GM23248 (cell line): ENCODE results near the gene GAS2L1. TPM values are rescaled to one million over a fixed set of nuclear protein-coding genes. Genes with fewer than 3 reads are reported as not detected.

ENCODE experiments used
- DNase-seq: peaks from one replicate; pipeline ENCODE4 v3.0.0-alpha.2; 2015
- H2AFZ ChIP-seq: fragments of 200-600 bp; sonication (generic); 2 replicates; pipeline ENCODE4 v1.6.1; 2016; ENCODE audit warnings: antibody characterized with exemption
- H3F3A ChIP-seq: fragments of 200-600 bp; sonication (generic); 2 replicates; pipeline ENCODE4 v1.6.1; 2016; ENCODE audit warnings: mild to moderate bottlenecking, antibody characterized with exemption, mixed run types; ENCODE audit not compliant: insufficient read depth
- H3K27ac ChIP-seq: fragments of 200-600 bp; sonication (generic); 2 replicates; pipeline ENCODE4 v1.5.1; 2016; ENCODE audit warnings: mild to moderate bottlenecking
- H3K27me3 ChIP-seq: fragments of 200-600 bp; sonication (generic); replicated peaks from 2 replicates; pipeline ENCODE4 v1.6.1; 2016; ENCODE audit warnings: mild to moderate bottlenecking; ENCODE audit not compliant: insufficient read depth
- H3K36me3 ChIP-seq: fragments of 200-600 bp; sonication (generic); 2 replicates; pipeline ENCODE4 v1.6.1; 2016; ENCODE audit warnings: low read depth, mild to moderate bottlenecking
- H3K4me1 ChIP-seq: fragments of 200-600 bp; sonication (generic); 2 replicates; pipeline ENCODE4 v1.6.1; 2016; ENCODE audit warnings: mild to moderate bottlenecking; ENCODE audit not compliant: insufficient read depth
- H3K4me2 ChIP-seq: fragments of 200-600 bp; sonication (generic); one replicate; pipeline ENCODE4 v1.6.1; 2016; ENCODE audit warnings: mild to moderate bottlenecking; ENCODE audit not compliant: unreplicated experiment
- H3K4me3 ChIP-seq: fragments of 200-600 bp; sonication (generic); 2 replicates; pipeline ENCODE4 v1.5.1; 2016; ENCODE audit warnings: mild to moderate bottlenecking
- H3K79me2 ChIP-seq: fragments of 200-600 bp; sonication (generic); 2 replicates; pipeline ENCODE4 v1.6.1; 2016; ENCODE audit warnings: mild to moderate bottlenecking; ENCODE audit not compliant: insufficient read depth
- H3K9ac ChIP-seq: fragments of 200-600 bp; sonication (generic); 2 replicates; pipeline ENCODE4 v1.6.1; 2016; ENCODE audit warnings: mild to moderate bottlenecking
- H3K9me2 ChIP-seq: fragments of 200-600 bp; sonication (generic); 2 replicates; pipeline ENCODE4 v1.6.1; 2016; ENCODE audit warnings: mixed run types, mild to moderate bottlenecking, moderate library complexity; ENCODE audit not compliant: insufficient read depth
- H3K9me3 ChIP-seq: fragments of 200-600 bp; sonication (generic); one replicate; pipeline ENCODE4 v1.6.1; 2017; ENCODE audit warnings: low read depth
- H4K20me1 ChIP-seq: fragments of 200-600 bp; sonication (generic); 2 replicates; pipeline ENCODE4 v1.6.0; 2016; ENCODE audit not compliant: insufficient read depth
- EZH2 ChIP-seq: fragments of 200-600 bp; sonication (generic); IDR thresholded peaks from 2 replicates; pipeline ENCODE4 v1.6.1; 2018; ENCODE audit warnings: antibody characterized with exemption, mild to moderate bottlenecking; ENCODE audit not compliant: insufficient read depth, poor library complexity, severe bottlenecking
- EZH2phosphoT487 ChIP-seq: fragments of 200-600 bp; sonication (generic); IDR thresholded peaks from 2 replicates; pipeline ENCODE4 v1.6.1; 2018; ENCODE audit warnings: antibody characterized with exemption, moderate library complexity, mild to moderate bottlenecking, low read depth; ENCODE audit not compliant: insufficient read depth
- WGBS, 2 experiments: methylation state at CpG; one replicate each; pipeline ENCODE4 v1.1.6; 2015 to 2017; ENCODE audit warnings: low lambda C conversion rate in 2 of 2, low coverage in 1 of 2; ENCODE audit errors: missing lambda C conversion rate in 2 of 2; 5-methylcytosine and 5-hydroxymethylcytosine counted together
- in situ Hi-C: fragments of 300-500 bp; cut with MboI; formaldehyde crosslinking; loops from 2 replicates; pipeline ENCODE4 v1.15.0; 2020
- polyA plus RNA-seq: library from polyadenylated mRNA; unstranded; fragments of >200 nt; fragmentation: Nextera tagmentation; extraction: Ambion mirVana; gene quantifications from 2 replicates; pipeline ENCODE4 v1.2.1, GENCODE V29; 2016
- total RNA-seq: library from RNA; depleted of rRNA; stranded (reverse); fragments of >200 nt; shearing (Covaris generic); gene quantifications from 2 replicates; pipeline ENCODE4 v1.2.3, GENCODE V29; 2014

The GAS2L1 gene
- total and polyA plus RNA-seq, 2 experiments from 2014 or later = 21.2 to 23.7 TPM

- TF ChIP-seq EZH2 = no peak
- no peak for TF ChIP-seq EZH2phosphoT487
- Histone ChIP-seq H3K9me3 (no peaks in the 10 kb centered on the region), H3K4me3 (no peak overlapping the region), H3K9me2 (no peaks in the 10 kb centered on the region), H3K27me3 (no peaks in the 10 kb centered on the region), H3K4me2 (no peak overlapping the region), H4K20me1 (peaks cover 56% of the 10 kb centered on the region; the same call in 1 of the 2 replicates), H3K79me2 (peaks cover 96% of the 10 kb centered on the region), H3K36me3 (peaks cover 53% of the 10 kb centered on the region), H3F3A (peaks cover 42% of the 10 kb centered on the region), H3K27ac (no peak overlapping the region), H3K4me1 (peaks cover 25% of the 10 kb centered on the region), H3K9ac (no peak overlapping the region), H2AFZ (no peak overlapping the region)
- no peak for DNase-seq
- 47 to 48% methylated on average over 2 of the region's 2 CpGs for WGBS, 2 experiments
- in situ Hi-C loops = no loop called here
Measured at GRCh38 chr22:29272624-29273023, 33.8 kb upstream of the GAS2L1 start.

GRCh38 chr22:29275167-29275566 lies 31.3 kb upstream of the GAS2L1 start:
- H3K27me3 ChIP-seq = no peaks in the 10 kb centered on the region
- TF ChIP-seq EZH2phosphoT487 (no peak), EZH2 (no peak)
- no peaks in the 10 kb centered on the region for H3K9me3 ChIP-seq
- no peak overlapping the region for H3K9ac ChIP-seq
- no peak overlapping the region for H3K4me2 ChIP-seq
- no peak overlapping the region for H3K4me3 ChIP-seq
- no peak overlapping the region for H2AFZ ChIP-seq
- peaks cover 100% of the 10 kb centered on the region for H3K79me2 ChIP-seq
- H3K27ac ChIP-seq = no peak overlapping the region
- peaks cover 79% of the 10 kb centered on the region for H3K36me3 ChIP-seq
- peaks cover 21% of the 10 kb centered on the region for H3K4me1 ChIP-seq
- in situ Hi-C loops = no loop called here
- no peak for DNase-seq
- H3K9me2 ChIP-seq = no peaks in the 10 kb centered on the region
- peaks cover 43% of the 10 kb centered on the region; the same call in 1 of the 2 replicates for H4K20me1 ChIP-seq
- 52 to 60% methylated on average over 3 of the region's 3 CpGs for WGBS, 2 experiments
- H3F3A ChIP-seq = peaks cover 55% of the 10 kb centered on the region

GRCh38 chr22:29275819-29276565 lies 30.5 kb upstream of the GAS2L1 start:
- no peak overlapping the region for H3K9ac ChIP-seq
- TF ChIP-seq EZH2 = no peak
- TF ChIP-seq EZH2phosphoT487 = no peak
- H3F3A ChIP-seq = peaks cover 50% of the 10 kb centered on the region
- 70 to 72% methylated on average over 3 of the region's 3 CpGs for WGBS, 2 experiments
- H3K27me3 ChIP-seq = no peaks in the 10 kb centered on the region
- H3K9me3 ChIP-seq = no peaks in the 10 kb centered on the region
- H3K4me1 ChIP-seq = peaks cover 13% of the 10 kb centered on the region
- no peak overlapping the region for H3K27ac ChIP-seq
- H3K4me2 ChIP-seq = no peak overlapping the region
- no peaks in the 10 kb centered on the region for H3K9me2 ChIP-seq
- peaks cover 83% of the 10 kb centered on the region for H3K36me3 ChIP-seq
- H3K79me2 ChIP-seq = peaks cover 100% of the 10 kb centered on the region
- no peak overlapping the region for H2AFZ ChIP-seq
- no peak overlapping the region for H3K4me3 ChIP-seq
- no peak for DNase-seq
- peaks cover 35% of the 10 kb centered on the region; the same call in 1 of the 2 replicates for H4K20me1 ChIP-seq
- in situ Hi-C loops = no loop called here

- Histone ChIP-seq H4K20me1 (peaks cover 18% of the 10 kb centered on the region; the same call in 1 of the 2 replicates), H3K27me3 (no peaks in the 10 kb centered on the region), H2AFZ (no peak overlapping the region), H3K4me1 (no peaks in the 10 kb centered on the region), H3K4me3 (no peak overlapping the region), H3K27ac (no peak overlapping the region), H3K9ac (no peak overlapping the region), H3K4me2 (no peak overlapping the region), H3F3A (peaks cover 50% of the 10 kb centered on the region), H3K9me2 (no peaks in the 10 kb centered on the region), H3K36me3 (peaks cover 89% of the 10 kb centered on the region), H3K79me2 (peaks cover 100% of the 10 kb centered on the region), H3K9me3 (no peaks in the 10 kb centered on the region)
- TF ChIP-seq EZH2phosphoT487 = no peak
- TF ChIP-seq EZH2 = no peak
- DNase-seq = no peak
- in situ Hi-C loops = no loop called here
- 96 to 100% methylated on average over 1 of the region's 1 CpG for WGBS, 2 experiments
Measured at GRCh38 chr22:29277927-29278326, 28.5 kb upstream of the GAS2L1 start.
